CD4-positive, alpha-beta T cell (primary cell): ENCODE data around the gene PCLO. TPM values are rescaled to one million over a fixed set of nuclear protein-coding genes. Genes with fewer than 3 reads are reported as not detected.

Experiments used
- ATAC-seq: fragments of 200-7000 bp; cut with Tn5 transposase; one replicate; pipeline ENCODE4 v1.10.0; 2022; ENCODE audit warnings: mild to moderate bottlenecking; ENCODE audit not compliant: poor library complexity
- CTCF ChIA-PET: fragments of 350-600 bp; sonication (Branson Sonifier 250); formaldehyde crosslinking; loops from one replicate; lab custom pipeline; 2021; ENCODE audit warnings: antibody characterized with exemption, inconsistent platforms; lab: Charles Lee
- POLR2A ChIA-PET: fragments of 350-600 bp; sonication (Branson Sonifier 250); formaldehyde crosslinking; loops from one replicate; lab custom pipeline; 2021; ENCODE audit warnings: antibody characterized with exemption, inconsistent platforms; lab: Charles Lee
- DNase-seq, 14 experiments: peaks; one replicate each; pipeline ENCODE4 v3.0.0-alpha.2; 2013 to 2020; ENCODE audit warnings: mixed read lengths in 2 of 14
- H3K27ac ChIP-seq, 2 donors: one replicate each; pipeline versions ENCODE4 v1.5.1 to v1.7.0; 2013; ENCODE audit warnings: low read length in 2 of 2, low read depth in 1 of 2, mild to moderate bottlenecking in 1 of 2
- H3K27me3 ChIP-seq, 2 experiments: 1 replicate in 1 of 2; 2 replicates in 1 of 2; pipeline versions ENCODE4 v1.6.1 to v1.7.0; 2013; ENCODE audit warnings: low read length in 2 of 2, control low read depth in 1 of 2, mild to moderate bottlenecking in 1 of 2, moderate library complexity in 1 of 2; ENCODE audit not compliant: insufficient read depth in 2 of 2, control insufficient read depth in 1 of 2
- H3K36me3 ChIP-seq: one replicate; pipeline ENCODE4 v1.6.1; 2013; ENCODE audit warnings: low read length, control low read depth; ENCODE audit not compliant: insufficient read depth
- H3K4me1 ChIP-seq: one replicate; pipeline ENCODE4 v1.6.1; 2013; ENCODE audit warnings: low read length, control low read depth; ENCODE audit not compliant: insufficient read depth
- H3K4me3 ChIP-seq: one replicate; pipeline ENCODE4 v1.5.1; 2013; ENCODE audit warnings: mild to moderate bottlenecking, low read length, moderate library complexity
- H3K9me3 ChIP-seq, 2 experiments: 1 replicate in 1 of 2; 2 replicates in 1 of 2; pipeline versions ENCODE4 v1.6.1 to v1.7.0; 2013; ENCODE audit warnings: low read length in 2 of 2, mild to moderate bottlenecking in 2 of 2, control low read depth in 1 of 2, moderate library complexity in 1 of 2; ENCODE audit not compliant: control insufficient read depth in 1 of 2, insufficient read depth in 1 of 2
- H3K27ac Mint-ChIP-seq: one replicate; pipeline ENCODE4 v1.8.0; 2020; ENCODE audit warnings: mixed read lengths
- H3K27me3 Mint-ChIP-seq: one replicate; pipeline ENCODE4 v1.8.0; 2021; ENCODE audit warnings: mixed read lengths
- H3K36me3 Mint-ChIP-seq: one replicate; pipeline ENCODE4 v1.8.0; 2021; ENCODE audit warnings: low read depth, mixed read lengths
- H3K4me1 Mint-ChIP-seq: one replicate; pipeline ENCODE4 v1.8.0; 2021; ENCODE audit warnings: low read depth, mixed read lengths
- H3K4me3 Mint-ChIP-seq: one replicate; pipeline ENCODE4 v1.8.0; 2020; ENCODE audit warnings: mild to moderate bottlenecking, mixed read lengths
- H3K9me3 Mint-ChIP-seq: one replicate; pipeline ENCODE4 v1.8.0; 2020; ENCODE audit warnings: mixed read lengths
- intact Hi-C, 2 experiments: fragments of 100-400 bp; cut with DNase I in 1 of 2; cut with micrococcal nuclease in 1 of 2; formaldehyde crosslinking; loops; one replicate each; pipeline versions ENCODE4 v1.15.1 to v1.9.0; 2023 to 2025; cut with DNase I, micrococcal nuclease
- total RNA-seq, 174 experiments: library from RNA in 2 of 174; stranded (reverse) in 2 of 174; gene quantifications; one replicate each; pipeline ENCODE4 v1.2.3 and lab custom pipeline; 2021 to 2026
- TF ChIP-seq, protein P1 (sequence below): fragments of 200-600 bp; IDR thresholded peaks from one replicate; pipeline ENCODE4 v1.8.0; 2022; ENCODE audit warnings: antibody characterized with exemption, mild to moderate bottlenecking

The PCLO gene
- total RNA-seq, 2 experiments from 2014 or later: not detected

- no peak for DNase-seq
- Histone ChIP-seq H3K4me1 (no peaks in the 10 kb centered on the region), H3K27me3 (no peaks in the 10 kb centered on the region), H3K9me3 (no peaks in the 10 kb centered on the region), H3K4me3 (no peak overlapping the region), H3K36me3 (no peaks in the 10 kb centered on the region), H3K27ac (no peak overlapping the region)
- no peaks in the 10 kb centered on the region for H3K36me3 Mint-ChIP-seq
- ChIA-PET CTCF (no interaction called here), POLR2A (no interaction called here)
- H3K9me3 Mint-ChIP-seq: no peaks in the 10 kb centered on the region
- H3K27me3 Mint-ChIP-seq: no peaks in the 10 kb centered on the region
- ATAC-seq: no peak
- no peak overlapping the region for H3K4me3 Mint-ChIP-seq
- intact Hi-C loops: no loop called here
- H3K27ac Mint-ChIP-seq: no peak overlapping the region
- H3K4me1 Mint-ChIP-seq: no peaks in the 10 kb centered on the region
- TF ChIP-seq, protein P1, sequence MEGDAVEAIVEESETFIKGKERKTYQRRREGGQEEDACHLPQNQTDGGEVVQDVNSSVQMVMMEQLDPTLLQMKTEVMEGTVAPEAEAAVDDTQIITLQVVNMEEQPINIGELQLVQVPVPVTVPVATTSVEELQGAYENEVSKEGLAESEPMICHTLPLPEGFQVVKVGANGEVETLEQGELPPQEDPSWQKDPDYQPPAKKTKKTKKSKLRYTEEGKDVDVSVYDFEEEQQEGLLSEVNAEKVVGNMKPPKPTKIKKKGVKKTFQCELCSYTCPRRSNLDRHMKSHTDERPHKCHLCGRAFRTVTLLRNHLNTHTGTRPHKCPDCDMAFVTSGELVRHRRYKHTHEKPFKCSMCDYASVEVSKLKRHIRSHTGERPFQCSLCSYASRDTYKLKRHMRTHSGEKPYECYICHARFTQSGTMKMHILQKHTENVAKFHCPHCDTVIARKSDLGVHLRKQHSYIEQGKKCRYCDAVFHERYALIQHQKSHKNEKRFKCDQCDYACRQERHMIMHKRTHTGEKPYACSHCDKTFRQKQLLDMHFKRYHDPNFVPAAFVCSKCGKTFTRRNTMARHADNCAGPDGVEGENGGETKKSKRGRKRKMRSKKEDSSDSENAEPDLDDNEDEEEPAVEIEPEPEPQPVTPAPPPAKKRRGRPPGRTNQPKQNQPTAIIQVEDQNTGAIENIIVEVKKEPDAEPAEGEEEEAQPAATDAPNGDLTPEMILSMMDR: no peak
Measured at GRCh38 chr7:82704121-82704520, 458.6 kb downstream of the PCLO start.
